ENCODE data around the gene THSD7B. TPM values are rescaled to one million over a fixed set of nuclear protein-coding genes. Genes with fewer than 3 reads are reported as not detected.

The THSD7B gene
- total and polyA plus RNA-seq, 2 of the 8 experiments (the other 6 are each of a cell fraction or from before 2014, with no cell fraction given) = 0.60 to 2.9 TPM

- Histone ChIP-seq H4K91ac (replicated peaks; ENCODE audit: insufficient read length, low read length) (no peak overlapping the region), H3K27me3 (replicated peaks in 1 of 4; ENCODE audit: control insufficient read depth in 3 of 4, extremely low read depth in 1 of 4, insufficient read depth in 3 of 4, low read length in 3 of 4) (no peaks in the 10 kb centered on the region), H3K79me1 (ENCODE audit: low read depth, low read length) (no peaks in the 10 kb centered on the region), H3K79me2 (ENCODE audit: control insufficient read depth in 1 of 2, insufficient read depth in 2 of 2, low read length in 2 of 2) (no peaks in the 10 kb centered on the region), H3K4me2 (ENCODE audit: insufficient read depth in 1 of 2, low read depth in 2 of 2, low read length in 2 of 2) (no peak overlapping the region), H3K9me3 (ENCODE audit: insufficient read depth in 2 of 2, low read depth in 1 of 2, low read length in 1 of 2) (peaks cover 0 to 8% of the 10 kb centered on the region in 2 experiments; a peak in 2 of 4 replicates), H3K18ac (ENCODE audit: extremely low read depth, low read length) (no peak overlapping the region), H4K20me1 (replicated peaks in 1 of 2; ENCODE audit: control insufficient read depth in 1 of 2, insufficient read depth in 2 of 2, low read length in 2 of 2) (no peaks in the 10 kb centered on the region), H3K27ac (ENCODE audit: low read depth, low read length) (no peak overlapping the region), H3K36me3 (ENCODE audit: control insufficient read depth in 2 of 4, insufficient read depth in 4 of 4, low read length in 3 of 4) (no peaks in the 10 kb centered on the region), H3K23ac (ENCODE audit: insufficient read length) (no peak overlapping the region), H2BK12ac (ENCODE audit: low read depth, low read length) (no peak overlapping the region), H3K14ac (ENCODE audit: insufficient read length) (no peak overlapping the region), H2AFZ (ENCODE audit: low read length) (no peak overlapping the region), H3K23me2 (ENCODE audit: low read depth, low read length) (no peaks in the 10 kb centered on the region), H2AK5ac (ENCODE audit: low read depth, low read length) (no peak overlapping the region), H4K8ac (ENCODE audit: extremely low read depth, insufficient read depth, low read length) (no peak overlapping the region), H2BK5ac (ENCODE audit: low read depth, low read length) (no peak overlapping the region), H2BK15ac (ENCODE audit: low read length) (no peak overlapping the region), H3K4ac (replicated peaks; ENCODE audit: insufficient read length, low read depth, low read length) (no peak overlapping the region), H2BK120ac (replicated peaks; ENCODE audit: low read depth, low read length) (no peak overlapping the region), H4K5ac (ENCODE audit: insufficient read length, low read depth, low read length) (no peak overlapping the region), H3K56ac (replicated peaks; ENCODE audit: insufficient read length, low read depth, low read length) (no peak overlapping the region), H3K4me1 (replicated peaks in 1 of 4; ENCODE audit: control insufficient read depth in 3 of 4, insufficient read depth in 4 of 4, low read length in 3 of 4) (no peaks in the 10 kb centered on the region), H2BK20ac (ENCODE audit: low read length) (no peak overlapping the region), H3K4me3 (ENCODE audit: extremely low read depth in 1 of 4, insufficient read depth in 2 of 4, low read depth in 3 of 4, low read length in 4 of 4) (no peak overlapping the region), H3K9ac (replicated peaks in 1 of 4; ENCODE audit: extremely low read depth in 1 of 4, low read depth in 3 of 4, low read length in 3 of 4) (no peak overlapping the region)
- POLR2A ChIA-PET (ENCODE audit: partially characterized antibody) = no interaction called here
- no peak for TF ChIP-seq BCL11A (IDR thresholded peaks at IDR 0.05; ENCODE audit: low read depth in 2 of 2, low read length in 2 of 2)
- TF ChIP-seq ZNF274 (IDR thresholded peaks at IDR 0.05; ENCODE audit: borderline replicate concordance, extremely low read depth, low read length) = no peak
- no peak for TF ChIP-seq KDM4A (IDR thresholded peaks at IDR 0.05; ENCODE audit: low read depth, low read length, severe bottlenecking)
- no peak for TF ChIP-seq YY1 (IDR thresholded peaks at IDR 0.05; ENCODE audit: low read depth, low read length)
- FAIRE-seq (no peak), DNase-seq (ENCODE audit: low read depth in 1 of 2, low spot score in 2 of 2) (no peak)
- CTCF ChIA-PET (ENCODE audit: partially characterized antibody) = no interaction called here
- WGBS, 2 experiments (ENCODE audit: extremely low coverage in 1 of 2, insufficient coverage in 1 of 2, insufficient read length in 1 of 2, insufficient replicate concordance in 2 of 2, low coverage in 1 of 2, low lambda C conversion rate in 2 of 2, missing lambda C conversion rate in 1 of 2) = 88% methylated on average over 3 of the region's 3 CpGs; no CpG with 5 or more reads in 1 of the 2 experiments
Observed at GRCh38 chr2:137298377-137298776, 533.0 kb downstream of the THSD7B start.
